Breast epithelium (tissue), 3 donors: ENCODE data around the gene ZPR1.

ENCODE experiments used
- POLR2A ChIP-seq: fragments of 450-650 bp; IDR thresholded peaks from one replicate; pipeline ENCODE4 v1.6.1; 2016; ENCODE audit warnings: antibody characterized with exemption, mild to moderate bottlenecking, moderate library complexity
- TF ChIP-seq, protein P1 (sequence below), 3 donors: fragments of 450-650 bp; IDR thresholded peaks; one replicate each; pipeline ENCODE4 v1.5.1; 2016 to 2017; ENCODE audit warnings: antibody characterized with exemption in 3 of 3, mild to moderate bottlenecking in 3 of 3, moderate library complexity in 3 of 3

DNA sequence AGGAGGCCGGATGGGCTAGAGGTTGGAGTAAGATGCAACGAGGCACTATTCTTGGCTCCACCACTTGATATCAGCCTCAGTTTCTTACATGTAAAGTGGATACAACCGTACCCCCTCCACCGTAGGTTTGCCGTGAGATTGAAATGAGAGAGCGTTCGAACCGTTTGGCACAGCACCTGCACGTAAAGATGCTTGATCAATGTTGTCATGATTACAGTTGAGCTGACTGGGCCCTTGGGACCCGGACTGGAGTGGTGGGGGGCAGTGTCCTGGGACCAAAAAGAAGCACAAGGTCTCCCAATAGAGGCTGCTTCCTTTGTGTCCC, 45.6 kb upstream of the ZPR1 start:
- TF ChIP-seq, protein P1, sequence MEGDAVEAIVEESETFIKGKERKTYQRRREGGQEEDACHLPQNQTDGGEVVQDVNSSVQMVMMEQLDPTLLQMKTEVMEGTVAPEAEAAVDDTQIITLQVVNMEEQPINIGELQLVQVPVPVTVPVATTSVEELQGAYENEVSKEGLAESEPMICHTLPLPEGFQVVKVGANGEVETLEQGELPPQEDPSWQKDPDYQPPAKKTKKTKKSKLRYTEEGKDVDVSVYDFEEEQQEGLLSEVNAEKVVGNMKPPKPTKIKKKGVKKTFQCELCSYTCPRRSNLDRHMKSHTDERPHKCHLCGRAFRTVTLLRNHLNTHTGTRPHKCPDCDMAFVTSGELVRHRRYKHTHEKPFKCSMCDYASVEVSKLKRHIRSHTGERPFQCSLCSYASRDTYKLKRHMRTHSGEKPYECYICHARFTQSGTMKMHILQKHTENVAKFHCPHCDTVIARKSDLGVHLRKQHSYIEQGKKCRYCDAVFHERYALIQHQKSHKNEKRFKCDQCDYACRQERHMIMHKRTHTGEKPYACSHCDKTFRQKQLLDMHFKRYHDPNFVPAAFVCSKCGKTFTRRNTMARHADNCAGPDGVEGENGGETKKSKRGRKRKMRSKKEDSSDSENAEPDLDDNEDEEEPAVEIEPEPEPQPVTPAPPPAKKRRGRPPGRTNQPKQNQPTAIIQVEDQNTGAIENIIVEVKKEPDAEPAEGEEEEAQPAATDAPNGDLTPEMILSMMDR (IDR thresholded peaks at IDR 0.05): no peak
- no peak for TF ChIP-seq POLR2A
